DOHH2 (cell line): Measurements from ENCODE around the gene TMEM63C.

ENCODE experiments used
- H3F3A ChIP-seq: fragments of 200-600 bp; sonication (generic), shearing (Covaris generic); 2 replicates; pipeline ENCODE4 v1.6.0; 2016; ENCODE audit warnings: antibody characterized with exemption, mild to moderate bottlenecking; ENCODE audit not compliant: control insufficient read depth, insufficient read depth
- H3K27ac ChIP-seq: fragments of 200-600 bp; sonication (generic); 2 replicates; pipeline ENCODE4 v1.5.1; 2014; ENCODE audit warnings: low read depth, mild to moderate bottlenecking, low read length, moderate library complexity
- H3K27me3 ChIP-seq: fragments of 200-600 bp; sonication (generic); 2 replicates; pipeline ENCODE4 v1.6.1; 2014; ENCODE audit warnings: mild to moderate bottlenecking, low read length, mixed read lengths; ENCODE audit not compliant: control insufficient read depth
- H3K36me3 ChIP-seq: fragments of 200-600 bp; sonication (generic); 2 replicates; pipeline ENCODE4 v1.6.1; 2014; ENCODE audit warnings: mild to moderate bottlenecking, low read length, moderate library complexity, mixed read lengths; ENCODE audit not compliant: control insufficient read depth
- H3K4me1 ChIP-seq: fragments of 200-600 bp; sonication (generic); 2 replicates; pipeline ENCODE4 v1.6.1; 2014; ENCODE audit warnings: mild to moderate bottlenecking, low read length, mixed read lengths; ENCODE audit not compliant: control insufficient read depth
- H3K4me2 ChIP-seq: fragments of 200-600 bp; sonication (generic); 2 replicates; pipeline ENCODE4 v1.6.0; 2014; ENCODE audit warnings: mild to moderate bottlenecking, low read length, moderate library complexity
- H3K4me3 ChIP-seq: fragments of 200-600 bp; sonication (generic); 2 replicates; pipeline ENCODE4 v1.5.1; 2014; ENCODE audit warnings: mild to moderate bottlenecking, low read length, mixed read lengths
- H3K79me2 ChIP-seq: fragments of 200-600 bp; sonication (generic); 2 replicates; pipeline ENCODE4 v1.6.1; 2014; ENCODE audit warnings: mild to moderate bottlenecking, low read length, mixed read lengths; ENCODE audit not compliant: control insufficient read depth
- H3K9me2 ChIP-seq: fragments of 200-600 bp; sonication (generic); replicated peaks from 2 replicates; pipeline ENCODE4 v1.6.1; 2014; ENCODE audit warnings: mild to moderate bottlenecking, low read length, mixed read lengths; ENCODE audit not compliant: control insufficient read depth
- H3K9me3 ChIP-seq: fragments of 200-600 bp; sonication (generic); 2 replicates; pipeline ENCODE4 v1.6.1; 2014; ENCODE audit warnings: antibody characterized with exemption, low read length, mixed read lengths; ENCODE audit not compliant: control insufficient read depth, insufficient read depth
- H4K20me1 ChIP-seq: fragments of 200-600 bp; sonication (generic); 2 replicates; pipeline ENCODE4 v1.6.0; 2014; ENCODE audit warnings: low read depth, mild to moderate bottlenecking, antibody characterized with exemption, low read length, moderate library complexity; ENCODE audit not compliant: control insufficient read depth, insufficient read depth
- EZH2phosphoT487 ChIP-seq: fragments of 200-600 bp; sonication (generic); IDR thresholded peaks from 2 replicates; pipeline ENCODE4 v1.6.1; 2017; ENCODE audit warnings: borderline replicate concordance, mild to moderate bottlenecking, antibody characterized with exemption, low read length, moderate library complexity, mixed read lengths
- TF ChIP-seq, protein P1 (sequence below): fragments of 200-600 bp; sonication (generic); IDR thresholded peaks from one replicate; pipeline ENCODE4 v1.5.1; 2014; ENCODE audit warnings: antibody characterized with exemption, mild to moderate bottlenecking, low read depth, low read length; ENCODE audit not compliant: poor library complexity, severe bottlenecking

The TMEM63C gene

DNA sequence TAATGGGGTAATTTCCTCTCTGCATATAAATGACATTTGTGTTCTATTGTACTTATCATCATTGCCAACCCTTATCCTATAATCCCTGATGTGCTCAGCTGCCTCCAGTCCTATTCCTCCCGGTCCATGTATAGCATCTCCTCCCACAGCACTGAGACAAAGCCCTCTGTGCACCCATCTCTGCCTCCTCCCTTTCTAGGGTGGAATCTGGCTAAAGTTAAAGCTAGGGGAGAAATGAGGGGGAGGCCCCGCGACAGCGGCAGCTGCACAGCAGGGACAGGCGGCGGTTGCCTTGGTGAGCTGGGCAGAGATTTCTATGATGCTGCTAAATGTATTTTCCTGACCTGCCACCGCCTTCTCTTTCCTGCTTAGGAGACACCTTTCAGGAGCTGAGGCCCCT lies 27.2 kb upstream of the TMEM63C start:
- H3F3A ChIP-seq: no peaks in the 10 kb centered on the region
- 0 out of 2 replicates have a peak, but pooled peaks cover 3% of the 10 kb centered on the region for H3K4me1 ChIP-seq
- no peaks in the 10 kb centered on the region for H3K79me2 ChIP-seq
- no peak overlapping the region for H3K4me3 ChIP-seq
- no peaks in the 10 kb centered on the region for H3K9me2 ChIP-seq
- TF ChIP-seq, protein P1, sequence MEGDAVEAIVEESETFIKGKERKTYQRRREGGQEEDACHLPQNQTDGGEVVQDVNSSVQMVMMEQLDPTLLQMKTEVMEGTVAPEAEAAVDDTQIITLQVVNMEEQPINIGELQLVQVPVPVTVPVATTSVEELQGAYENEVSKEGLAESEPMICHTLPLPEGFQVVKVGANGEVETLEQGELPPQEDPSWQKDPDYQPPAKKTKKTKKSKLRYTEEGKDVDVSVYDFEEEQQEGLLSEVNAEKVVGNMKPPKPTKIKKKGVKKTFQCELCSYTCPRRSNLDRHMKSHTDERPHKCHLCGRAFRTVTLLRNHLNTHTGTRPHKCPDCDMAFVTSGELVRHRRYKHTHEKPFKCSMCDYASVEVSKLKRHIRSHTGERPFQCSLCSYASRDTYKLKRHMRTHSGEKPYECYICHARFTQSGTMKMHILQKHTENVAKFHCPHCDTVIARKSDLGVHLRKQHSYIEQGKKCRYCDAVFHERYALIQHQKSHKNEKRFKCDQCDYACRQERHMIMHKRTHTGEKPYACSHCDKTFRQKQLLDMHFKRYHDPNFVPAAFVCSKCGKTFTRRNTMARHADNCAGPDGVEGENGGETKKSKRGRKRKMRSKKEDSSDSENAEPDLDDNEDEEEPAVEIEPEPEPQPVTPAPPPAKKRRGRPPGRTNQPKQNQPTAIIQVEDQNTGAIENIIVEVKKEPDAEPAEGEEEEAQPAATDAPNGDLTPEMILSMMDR: no peak
- TF ChIP-seq EZH2phosphoT487: no peak
- H3K36me3 ChIP-seq: no peaks in the 10 kb centered on the region
- H3K27ac ChIP-seq: no peak overlapping the region
- H3K9me3 ChIP-seq: no peaks in the 10 kb centered on the region
- no peak overlapping the region for H3K4me2 ChIP-seq
- no peaks in the 10 kb centered on the region for H4K20me1 ChIP-seq
- H3K27me3 ChIP-seq: peaks cover 26% of the 10 kb centered on the region

DNA sequence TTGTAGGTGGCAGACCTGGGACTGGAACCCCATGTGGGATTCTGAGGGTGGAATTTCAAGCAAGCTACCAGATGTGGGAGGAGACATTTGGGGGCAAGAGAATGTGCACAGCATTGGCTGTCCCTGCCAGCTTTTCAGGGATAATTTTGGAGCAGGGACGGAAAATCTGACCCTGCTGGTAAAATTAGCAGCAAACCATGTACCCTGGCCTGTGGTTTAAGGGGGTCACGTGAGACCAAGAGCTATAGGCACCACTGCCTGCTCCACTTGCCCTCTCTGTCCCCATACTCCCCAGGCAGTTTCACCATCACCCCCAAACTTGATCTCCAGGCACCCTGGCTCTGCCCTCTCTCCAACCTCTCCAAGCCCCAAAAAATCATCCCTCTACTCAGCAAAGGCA lies 26.5 kb upstream of the TMEM63C start:
- H3K27me3 ChIP-seq: peaks cover 26% of the 10 kb centered on the region
- H3K4me2 ChIP-seq: no peak overlapping the region
- no peaks in the 10 kb centered on the region for H3K9me2 ChIP-seq

DNA sequence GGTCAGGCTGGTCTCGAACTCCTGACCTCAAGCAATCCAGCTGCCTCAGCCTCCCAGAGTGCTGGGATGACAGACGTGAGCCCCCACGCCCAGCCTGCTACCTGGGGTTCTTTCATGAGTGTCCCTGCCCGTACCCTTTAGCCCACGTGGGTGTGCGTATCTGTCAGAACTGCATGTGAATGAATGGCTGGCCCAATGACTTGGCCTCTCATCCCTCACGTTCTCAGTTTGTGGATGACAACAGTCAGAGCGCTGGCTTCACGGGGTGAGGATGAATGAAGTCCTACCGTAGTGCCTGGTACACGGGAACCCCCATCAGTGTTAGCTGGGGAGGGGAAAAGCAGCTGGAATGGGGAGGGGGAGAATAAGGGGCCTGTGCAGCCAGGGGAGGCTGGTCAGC lies 23.9 kb upstream of the TMEM63C start:
- no peak overlapping the region for H3K4me3 ChIP-seq
- H3K9me2 ChIP-seq: no peaks in the 10 kb centered on the region
- H3K4me1 ChIP-seq: no peaks in the 10 kb centered on the region
- no peak overlapping the region for H3K27ac ChIP-seq
- TF ChIP-seq EZH2phosphoT487: no peak
- TF ChIP-seq, protein P1: no peak
- H3K79me2 ChIP-seq: no peaks in the 10 kb centered on the region
- H3K4me2 ChIP-seq: no peak overlapping the region
- no peaks in the 10 kb centered on the region for H3F3A ChIP-seq
- peaks cover 36% of the 10 kb centered on the region for H3K27me3 ChIP-seq
- H4K20me1 ChIP-seq: no peaks in the 10 kb centered on the region
- no peaks in the 10 kb centered on the region for H3K9me3 ChIP-seq
- no peaks in the 10 kb centered on the region for H3K36me3 ChIP-seq

More for the DNA sequence above, 26.5 kb upstream of the TMEM63C start:
- 0 out of 2 replicates have a peak, but pooled peaks cover 3% of the 10 kb centered on the region for H3K4me1 ChIP-seq
- TF ChIP-seq, protein P1: no peak
- no peak for TF ChIP-seq EZH2phosphoT487
- no peak overlapping the region for H3K4me3 ChIP-seq
- no peaks in the 10 kb centered on the region for H3K79me2 ChIP-seq
- no peaks in the 10 kb centered on the region for H3K9me3 ChIP-seq
- H3F3A ChIP-seq: no peaks in the 10 kb centered on the region
- no peaks in the 10 kb centered on the region for H3K36me3 ChIP-seq
- no peaks in the 10 kb centered on the region for H4K20me1 ChIP-seq
- H3K27ac ChIP-seq: no peak overlapping the region
